ENCODE measurements around the gene PCDHGB5.
"Not testable (repeated sequence)": the region's sequence is repeated elsewhere in the genome, so short reads cannot be mapped to it uniquely, and the experiment has no call there.

- TF ChIP-seq CTCF, EZH2, EZH2phosphoT487 (IDR thresholded peaks at IDR 0.05): not testable (repeated sequence)
Measured at GRCh38 chr5:141415275-141415618, 17.5 kb downstream of the PCDHGB5 start.

Data from neural progenitor cell (in vitro differentiated cells).